HG02852 (cell line): Measurements from ENCODE around the gene FXYD4.

Experiments
- ATAC-seq: cut with Tn5 transposase; IDR thresholded peaks from one replicate; pipeline ENCODE4 v1.9.1; 2021; ENCODE audit warnings: mild to moderate bottlenecking, moderate library complexity; ENCODE audit not compliant: unreplicated experiment

The FXYD4 gene

DNA sequence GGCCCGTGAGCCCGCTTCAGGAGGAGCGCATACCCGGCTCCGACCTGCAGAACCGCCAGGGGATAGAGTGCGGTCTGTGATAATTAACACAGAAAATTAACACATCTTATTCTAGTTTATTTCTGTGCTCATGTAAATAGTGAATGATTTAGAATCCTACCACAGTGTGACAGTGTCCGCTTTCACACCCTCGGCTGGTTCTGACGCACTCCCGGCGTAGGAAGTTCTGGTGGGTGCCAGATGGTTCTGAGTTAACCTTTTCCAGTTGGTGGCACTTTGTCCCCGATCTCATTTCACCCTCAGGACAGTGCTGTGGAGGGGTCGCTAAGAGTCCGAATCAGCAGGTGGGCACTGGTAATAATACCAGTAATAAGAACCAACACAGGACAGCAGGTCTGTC, 28.3 kb upstream of the FXYD4 start:
- no peak for ATAC-seq

DNA sequence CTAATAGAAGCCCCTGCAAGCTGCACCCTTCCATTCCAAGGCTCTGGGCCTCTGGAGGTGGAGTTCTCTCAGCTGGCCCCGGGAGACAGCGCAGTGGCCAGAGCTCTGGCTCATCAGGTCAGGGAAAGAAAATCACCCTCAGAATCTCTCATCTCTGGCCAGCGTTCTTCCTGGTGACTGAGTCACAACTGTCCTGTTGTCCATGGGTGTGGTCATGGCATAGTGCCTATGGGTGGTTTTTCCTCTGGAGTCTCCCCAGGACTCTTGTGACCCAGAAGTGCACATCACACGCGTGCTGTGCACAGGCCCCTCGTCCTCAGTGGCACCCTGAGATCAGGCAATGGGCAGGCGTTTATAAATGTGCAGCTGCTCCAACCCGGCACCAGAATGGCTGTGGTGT, 27.4 kb upstream of the FXYD4 start:
- ATAC-seq: no peak

DNA sequence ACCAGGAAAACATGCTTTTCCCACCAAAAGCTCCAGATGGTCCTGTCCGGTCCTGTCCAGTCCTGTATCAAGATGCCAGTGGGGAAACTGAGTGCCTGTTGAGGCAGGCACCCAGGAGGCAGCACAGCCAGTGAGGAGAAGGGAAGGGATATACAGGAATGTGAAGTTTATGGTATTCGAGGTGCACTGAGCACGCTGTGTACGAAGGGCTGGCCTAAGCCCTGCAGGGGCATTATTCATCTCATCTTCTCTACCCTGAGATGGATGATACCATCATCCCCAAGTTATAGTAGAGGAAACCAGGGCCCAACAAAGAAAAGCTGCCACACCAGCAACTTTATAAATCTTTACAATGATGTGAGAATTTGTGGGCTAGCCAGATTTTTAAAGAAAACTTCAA, 23.4 kb upstream of the FXYD4 start:
- ATAC-seq: no peak

DNA sequence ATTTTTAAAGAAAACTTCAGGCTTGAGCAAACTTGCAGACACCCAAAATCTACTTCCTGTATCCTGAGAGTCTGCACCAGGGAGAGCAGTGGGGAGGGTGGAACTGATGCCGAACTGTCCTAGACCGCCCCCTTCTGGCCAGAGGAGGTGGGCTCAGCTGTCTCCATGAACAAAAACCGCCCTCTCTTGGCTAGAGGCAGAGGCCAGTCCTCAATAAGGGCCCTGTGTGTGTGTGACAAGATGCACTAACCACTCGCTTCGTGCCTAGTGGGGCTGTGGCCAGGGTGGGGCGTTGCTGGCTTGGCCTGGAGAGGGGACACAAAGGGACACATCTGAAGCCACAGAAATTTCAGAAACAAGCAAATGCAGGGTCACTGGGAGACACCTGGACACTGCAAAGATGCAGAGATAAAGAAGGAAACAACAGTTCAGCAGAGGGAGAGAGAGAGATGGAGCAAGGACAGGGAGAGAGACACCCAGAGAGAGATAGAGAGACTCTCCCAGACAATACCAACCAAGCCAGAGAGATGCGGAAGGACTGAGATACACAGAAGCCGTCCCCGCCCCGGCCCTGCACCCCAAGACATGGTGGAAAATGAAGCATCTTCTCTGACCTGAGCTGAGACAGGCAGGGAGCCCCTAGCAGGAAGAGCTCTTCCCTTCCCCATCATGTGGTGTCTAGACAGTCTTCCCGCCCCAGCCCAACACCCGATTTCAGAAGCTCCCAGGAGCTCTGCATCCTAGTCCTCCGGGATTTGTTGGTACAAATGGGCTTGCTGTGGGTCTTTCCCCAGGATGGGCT, 22.7 kb upstream of the FXYD4 start:
- peak; percentile 100 for ATAC-seq

DNA sequence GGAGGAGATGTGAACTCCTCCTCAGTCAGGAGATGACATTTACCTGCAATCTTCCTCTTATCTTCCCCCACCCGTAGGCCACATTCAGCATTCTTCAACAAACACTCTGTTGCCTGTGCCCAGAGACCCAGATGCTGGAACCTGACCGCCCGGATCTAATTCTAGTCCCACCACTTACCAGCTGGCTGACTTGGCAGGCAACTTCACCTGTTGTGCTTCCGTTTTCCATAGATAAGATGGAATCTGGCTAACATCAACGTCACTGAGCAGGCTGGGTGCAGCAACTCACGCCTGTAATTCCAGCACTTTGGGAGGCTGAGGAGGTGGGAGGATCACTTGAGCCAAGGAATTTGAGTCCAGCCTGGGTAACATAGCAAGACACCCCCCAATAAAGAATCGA, 21.3 kb upstream of the FXYD4 start:
- no peak for ATAC-seq

DNA sequence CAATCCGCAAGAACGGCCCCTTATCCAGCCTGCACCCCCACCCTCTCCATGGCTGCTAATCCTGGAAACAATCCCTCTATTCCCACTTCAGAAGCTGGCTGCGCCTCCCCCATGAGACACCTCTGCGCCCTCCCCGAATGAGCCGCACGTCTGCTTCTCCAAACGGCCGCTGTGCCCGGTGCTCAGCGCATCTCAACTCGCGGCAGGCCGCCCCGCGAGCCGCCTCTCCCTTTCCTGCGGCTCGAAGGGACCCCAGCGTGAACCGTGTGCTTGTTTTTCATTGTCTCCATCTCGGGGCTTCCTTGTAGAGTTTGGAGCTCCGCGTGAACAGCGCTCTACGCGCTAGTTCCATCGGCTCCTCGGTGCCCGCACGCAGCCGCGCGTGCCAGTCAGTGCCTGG, 20.8 kb upstream of the FXYD4 start:
- ATAC-seq: no peak

DNA sequence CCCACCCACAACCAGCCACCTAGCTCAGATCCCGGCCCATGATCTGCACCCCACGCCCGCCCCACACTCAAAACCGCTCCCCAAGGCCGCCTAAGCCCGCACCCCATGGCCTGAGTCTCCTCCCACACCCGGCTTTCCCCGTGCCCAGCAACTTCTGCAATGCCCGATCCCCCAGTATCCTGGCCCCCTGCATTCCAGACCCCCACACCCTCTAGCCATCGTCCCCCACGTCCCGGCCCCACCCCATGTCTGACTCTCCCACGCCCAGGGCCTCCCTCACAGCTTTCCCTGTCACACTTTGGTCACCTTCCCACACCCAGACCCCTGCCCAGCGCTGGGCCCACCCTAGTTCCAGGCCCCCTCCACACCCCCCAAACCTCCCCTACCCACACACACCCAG, 20.1 kb upstream of the FXYD4 start:
- ATAC-seq: no peak

DNA sequence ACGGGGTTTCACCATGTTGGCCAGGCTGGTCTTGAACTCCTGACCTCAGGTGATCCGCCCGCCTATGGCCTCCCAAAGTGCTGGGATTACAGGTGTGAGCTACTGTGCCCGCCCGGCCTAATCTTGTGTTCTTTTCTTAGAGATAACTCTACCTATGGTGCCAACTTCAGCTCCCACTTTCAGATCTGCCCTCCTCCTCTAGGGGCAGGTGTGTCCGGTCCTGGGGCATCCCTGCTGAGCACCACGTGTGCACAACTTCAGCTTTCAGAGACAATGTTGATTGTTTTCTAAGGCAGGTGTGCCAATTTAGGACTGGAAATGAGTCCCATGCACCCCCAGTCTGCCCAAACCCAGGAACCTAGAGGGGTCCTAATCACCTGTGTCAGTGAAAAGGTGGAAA, 18.5 kb upstream of the FXYD4 start:
- no peak for ATAC-seq

DNA sequence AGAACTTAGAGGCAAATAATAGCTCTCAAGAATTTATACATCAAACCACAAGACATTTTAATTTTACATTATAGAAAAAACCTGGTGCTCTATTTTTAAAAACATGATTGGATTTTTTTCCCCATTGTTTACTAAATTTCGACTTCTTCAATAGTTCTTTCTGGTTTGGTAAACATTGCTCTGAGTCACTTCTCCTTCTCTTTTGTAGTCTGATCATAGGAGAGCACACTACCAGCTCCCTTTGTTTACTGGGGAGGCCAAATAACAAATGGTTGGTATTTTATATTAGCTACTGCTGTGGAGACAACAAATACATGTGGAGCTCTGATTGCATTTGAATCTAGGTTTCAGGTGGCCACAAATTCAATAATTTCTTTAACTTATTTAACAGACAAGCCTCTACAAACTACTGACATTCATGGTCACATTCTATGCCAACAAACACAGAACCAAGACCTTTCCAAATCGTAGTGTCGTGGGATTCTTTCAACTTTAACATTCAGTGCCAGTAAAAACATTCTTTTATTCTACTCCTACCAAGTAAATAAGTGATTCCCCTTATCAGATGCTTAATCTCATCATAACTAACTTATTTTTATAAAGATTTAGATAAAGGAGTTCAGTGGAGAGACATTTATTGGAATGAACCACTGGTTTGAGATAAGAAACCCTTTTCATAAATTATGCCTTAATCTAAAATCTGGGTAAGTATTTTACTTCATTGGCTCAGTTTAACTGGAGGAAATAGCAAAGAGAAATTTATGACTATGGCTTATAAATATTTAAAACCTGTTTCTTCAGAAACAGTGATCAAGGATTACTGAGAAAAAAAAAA, 17.7 kb upstream of the FXYD4 start:
- no peak for ATAC-seq

DNA sequence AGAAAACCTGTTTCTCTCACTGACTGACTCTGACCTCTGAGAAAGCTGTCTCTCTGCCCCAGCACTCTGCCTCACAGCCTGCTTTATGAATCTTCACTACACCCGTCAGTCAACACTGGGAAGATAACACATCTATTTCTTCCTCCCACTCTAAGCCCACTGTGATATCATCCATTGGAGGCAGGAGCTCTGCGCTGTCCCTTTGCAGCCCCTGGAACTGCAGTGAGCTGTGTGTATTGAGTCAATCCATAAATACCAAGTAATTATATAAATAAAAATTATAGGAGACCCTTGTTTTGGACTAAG, 17.2 kb upstream of the FXYD4 start:
- no peak for ATAC-seq

DNA sequence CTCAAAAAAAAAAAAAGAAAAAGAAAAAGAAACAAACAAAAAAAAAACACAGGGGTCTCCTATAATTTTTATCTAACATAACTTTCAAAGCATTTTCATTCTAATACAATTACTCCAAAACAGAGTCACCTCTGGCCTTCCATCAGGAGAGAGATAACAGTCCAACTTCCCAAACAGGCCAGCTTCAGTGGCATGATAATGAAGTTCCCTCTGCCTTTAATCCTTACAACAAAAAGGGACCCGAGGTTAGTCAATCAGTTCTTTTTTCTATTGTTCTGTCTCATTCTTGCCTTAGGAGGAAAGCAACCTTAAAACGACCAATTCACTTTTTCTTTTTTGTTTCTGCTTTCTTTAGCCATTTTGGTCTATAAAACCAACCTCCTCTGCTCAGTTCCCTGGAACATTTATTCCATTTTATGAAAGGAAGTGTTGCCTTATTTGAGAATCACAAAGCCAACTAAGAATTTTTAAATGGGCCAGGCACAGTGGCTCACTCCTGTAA, 16.5 kb upstream of the FXYD4 start:
- ATAC-seq: no peak

DNA sequence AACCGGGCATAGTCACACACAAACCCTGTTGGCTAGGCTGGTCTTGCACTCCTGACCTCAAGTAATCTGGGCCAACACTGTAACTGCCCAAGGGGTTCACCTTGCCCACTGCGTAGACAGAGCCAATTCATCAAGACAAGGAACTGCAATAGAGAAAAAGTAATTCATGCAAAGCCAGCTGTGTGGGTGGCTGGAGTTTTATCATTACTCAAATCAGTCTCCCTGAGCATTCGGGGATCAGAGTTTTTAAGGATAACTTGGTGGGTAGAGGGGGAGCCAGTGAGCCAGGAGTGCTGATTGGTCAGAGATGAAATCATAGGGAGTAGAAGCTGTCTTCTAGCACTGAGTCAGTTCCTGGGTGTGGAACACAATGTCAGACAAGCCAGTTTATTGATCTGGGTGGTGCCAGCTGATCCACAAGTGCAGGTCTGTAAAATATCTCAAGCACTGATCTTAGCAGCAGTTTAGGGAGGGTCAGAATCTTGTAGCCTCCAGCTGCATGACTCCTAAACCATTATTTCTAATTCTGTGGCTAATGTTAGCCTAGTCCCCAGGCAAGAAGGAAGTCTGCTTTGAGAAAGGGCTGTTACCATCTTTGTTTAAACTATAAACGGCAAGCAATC, 15.6 kb upstream of the FXYD4 start:
- no peak for ATAC-seq

DNA sequence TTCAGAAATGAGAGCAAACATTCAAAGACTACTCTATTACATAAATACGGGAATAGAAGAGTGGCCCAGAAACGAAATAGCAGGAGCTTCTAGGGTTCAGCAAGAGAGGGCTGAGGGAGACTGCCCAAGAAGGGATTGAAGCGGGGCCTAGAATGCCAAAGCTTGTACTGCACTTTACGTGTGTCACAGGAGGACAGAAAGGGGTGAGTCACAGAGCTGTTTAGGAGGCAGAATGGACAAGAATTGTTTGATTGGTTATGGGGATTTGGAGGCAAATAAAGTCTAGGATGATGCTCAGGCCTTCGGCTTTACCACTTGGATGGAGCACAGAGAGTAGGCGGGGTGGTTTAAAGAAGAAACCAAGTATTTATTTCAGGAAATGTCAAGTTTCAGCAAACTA, 11.3 kb upstream of the FXYD4 start:
- ATAC-seq: no peak

DNA sequence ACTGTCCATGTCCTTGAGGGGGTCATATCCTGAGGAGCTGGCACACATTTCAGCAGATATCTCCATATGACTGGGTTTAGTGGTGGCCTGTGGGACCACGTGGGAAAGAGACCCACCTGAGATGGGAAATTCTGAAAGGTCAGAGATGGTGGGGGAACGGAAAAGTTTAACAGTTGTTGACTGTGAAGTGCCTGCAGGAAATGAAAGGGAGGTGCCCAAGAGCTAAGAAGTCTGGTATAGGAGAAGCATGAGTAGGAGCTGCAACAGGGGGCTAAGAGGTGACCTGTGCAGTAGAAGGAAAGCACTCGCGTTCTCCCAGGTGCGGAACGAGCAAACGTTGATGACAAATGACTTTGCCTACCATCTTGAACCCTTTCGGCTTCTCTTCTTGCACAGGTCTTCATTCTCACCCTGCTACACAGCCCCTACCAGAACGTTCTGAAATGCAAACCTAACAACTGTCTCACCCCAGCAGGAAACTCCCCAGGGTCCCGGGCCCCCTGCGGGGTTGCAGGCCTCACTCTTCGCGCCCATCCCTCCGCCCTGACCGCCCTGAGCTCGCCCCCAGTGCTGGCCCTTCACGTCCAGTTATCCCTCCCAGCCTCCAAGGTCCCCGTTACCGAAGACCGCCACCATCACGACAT, 9.8 kb upstream of the FXYD4 start:
- ATAC-seq: no peak

DNA sequence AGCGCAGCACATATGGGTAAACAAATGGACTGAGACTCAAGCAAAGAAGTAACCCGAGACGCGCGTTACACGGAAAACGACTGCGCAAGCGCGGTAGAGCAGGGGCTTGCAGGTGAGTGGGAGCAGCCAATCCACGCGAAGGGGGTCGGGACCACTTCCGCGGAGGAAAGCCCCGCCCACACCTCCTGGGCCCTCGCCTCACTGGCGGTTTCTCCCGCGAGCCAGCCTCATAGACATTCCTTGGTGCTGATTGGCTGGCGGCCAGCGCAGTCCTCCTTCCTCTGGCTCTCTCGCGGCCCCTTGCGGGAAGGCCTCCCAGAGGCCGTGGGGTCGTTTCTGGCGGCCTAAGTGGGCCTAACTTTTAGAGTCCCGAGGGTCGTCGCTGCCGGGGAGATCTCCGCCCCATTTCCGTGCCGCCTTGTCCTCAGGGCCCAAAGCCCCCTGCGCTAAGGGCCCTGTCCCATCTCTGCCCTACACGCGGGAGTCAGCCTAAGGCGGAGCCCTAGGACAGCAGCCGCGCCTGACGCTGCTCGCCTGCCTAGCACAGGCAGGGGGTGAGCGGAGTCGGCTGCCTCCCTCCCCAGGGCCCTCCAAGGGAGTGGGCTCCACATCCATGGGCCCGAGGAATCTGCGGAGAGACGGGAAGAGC, 9.1 kb upstream of the FXYD4 start:
- ATAC-seq: peak; percentile 97

DNA sequence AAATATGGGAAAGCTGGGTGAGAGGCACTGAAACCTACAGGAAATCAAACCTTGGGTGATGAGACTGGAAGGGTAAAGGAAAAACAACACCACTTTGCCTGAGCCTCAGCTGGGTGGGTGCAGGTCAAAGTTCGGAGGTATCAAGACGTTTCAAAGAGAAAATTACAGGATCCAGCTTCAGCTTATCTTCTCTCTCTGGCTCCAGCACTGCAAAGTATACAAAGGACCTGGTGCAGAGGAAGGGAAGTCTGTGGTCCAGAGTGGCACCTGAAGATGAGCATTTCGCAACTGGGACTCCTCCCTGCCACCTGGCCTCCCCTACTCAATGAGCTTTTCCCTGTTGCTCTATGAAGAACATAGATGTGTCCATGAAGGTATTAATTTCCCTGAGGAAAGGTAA, 6.4 kb upstream of the FXYD4 start:
- ATAC-seq: no peak

DNA sequence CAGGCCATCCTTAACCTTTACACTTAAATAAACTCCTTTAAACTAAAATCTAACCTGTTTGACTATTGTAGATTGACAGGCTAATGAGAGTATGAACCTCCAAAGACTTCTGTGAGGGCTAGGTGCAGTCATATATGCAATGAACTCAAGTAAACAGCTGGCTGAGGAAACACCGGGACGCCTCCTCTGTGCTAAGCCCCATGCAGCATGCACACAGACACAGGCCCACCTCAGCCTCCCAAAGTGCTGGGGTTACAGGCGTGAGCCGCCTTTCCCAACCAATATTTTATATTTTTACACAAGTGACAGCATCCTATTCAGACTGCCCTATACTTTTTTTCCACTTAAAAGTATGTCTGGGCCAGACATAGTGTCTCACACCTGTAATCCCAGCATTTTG, 1.5 kb upstream of the FXYD4 start:
- ATAC-seq: no peak

DNA sequence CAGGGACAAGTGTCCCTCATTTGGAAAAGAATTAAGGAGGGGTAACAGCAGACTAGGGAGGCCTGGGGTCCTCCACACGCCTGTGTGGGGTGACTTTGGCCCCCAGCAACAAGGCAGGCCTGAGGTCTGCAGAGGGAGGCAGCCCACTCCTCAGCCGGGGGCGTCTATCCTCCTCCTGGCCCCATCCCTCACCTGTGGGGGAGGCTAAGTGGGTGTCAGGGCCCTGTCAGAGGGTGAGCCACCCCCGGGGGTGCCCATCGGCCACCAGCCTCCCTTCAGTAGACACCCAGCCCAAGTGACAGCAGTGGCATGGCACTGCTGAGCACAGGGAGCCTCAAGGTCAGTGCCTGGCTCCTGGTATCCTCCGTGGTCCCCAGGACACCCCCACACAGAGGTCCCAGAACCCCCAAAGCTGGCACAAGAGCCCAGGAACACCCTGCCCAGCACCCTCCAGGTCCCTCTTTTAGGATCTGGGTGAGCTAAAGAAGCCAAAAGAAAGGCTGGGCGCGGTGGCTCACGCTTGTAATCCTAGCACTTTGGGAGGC, 693 bp upstream of the FXYD4 start:
- no peak for ATAC-seq

DNA sequence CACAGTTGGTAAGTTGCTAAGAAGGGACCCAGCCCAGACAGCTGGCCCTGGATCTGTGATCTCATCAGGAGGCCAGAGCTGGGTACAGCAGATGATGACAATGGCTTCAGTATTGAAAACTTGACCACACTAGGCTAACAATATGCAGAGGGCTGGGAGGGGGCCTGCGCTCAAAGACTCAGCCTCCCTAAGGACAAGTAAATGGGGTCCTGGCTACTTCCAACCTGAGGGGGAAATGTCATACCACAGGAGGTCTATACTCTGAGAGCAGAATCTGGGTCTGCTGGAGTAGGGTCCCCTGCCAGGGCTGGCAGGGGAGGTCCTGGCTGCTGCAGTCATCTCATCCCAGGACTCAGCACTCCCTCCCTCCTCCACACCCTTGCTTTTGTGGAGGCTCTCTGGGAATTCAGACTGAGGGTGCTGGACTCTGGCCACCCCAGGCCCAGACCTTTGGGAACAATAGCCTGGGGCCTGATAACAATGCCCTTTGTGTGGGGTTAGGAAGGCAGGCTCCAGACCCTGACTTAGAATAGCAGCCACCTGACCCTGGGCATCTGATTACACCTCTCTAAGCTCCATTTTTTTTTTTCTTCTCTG, 1.4 kb downstream of the FXYD4 start:
- no peak for ATAC-seq

DNA sequence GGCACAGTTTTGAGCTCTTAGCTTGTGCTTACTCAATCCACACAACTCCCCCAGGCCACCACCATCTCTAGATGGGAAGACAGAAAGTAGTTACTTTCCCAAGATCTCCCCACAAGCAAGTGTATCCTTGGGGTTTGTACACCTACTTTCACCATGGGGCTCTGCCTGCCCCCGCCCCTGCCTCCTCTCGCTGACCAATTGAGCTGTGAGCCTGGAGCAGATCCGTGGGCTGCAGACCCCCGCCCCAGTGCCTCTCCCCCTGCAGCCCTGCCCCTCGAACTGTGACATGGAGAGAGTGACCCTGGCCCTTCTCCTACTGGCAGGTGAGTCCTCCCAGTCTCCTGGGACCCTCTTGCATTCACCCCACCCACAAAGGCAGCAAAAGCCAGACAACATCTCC, 2.0 kb downstream of the FXYD4 start:
- no peak for ATAC-seq
